Breast epithelium (tissue), 3 donors: Measurements from ENCODE around the gene BRAT1.

ENCODE experiments used
- CTCF ChIP-seq, 3 donors: fragments of 450-650 bp; IDR thresholded peaks; one replicate each; pipeline ENCODE4 v1.5.1; 2016 to 2017; ENCODE audit warnings: antibody characterized with exemption in 3 of 3, mild to moderate bottlenecking in 3 of 3, moderate library complexity in 3 of 3
- POLR2A ChIP-seq: fragments of 450-650 bp; IDR thresholded peaks from one replicate; pipeline ENCODE4 v1.6.1; 2016; ENCODE audit warnings: antibody characterized with exemption, mild to moderate bottlenecking, moderate library complexity
- POLR2AphosphoS5 ChIP-seq, 3 donors: sonication (generic); formaldehyde crosslinking; IDR thresholded peaks; one replicate each; pipeline ENCODE4 v1.6.1; 2017; ENCODE audit warnings: antibody characterized with exemption in 3 of 3

- no peak for TF ChIP-seq POLR2A
- TF ChIP-seq CTCF (IDR thresholded peaks at IDR 0.05): no peak
- no peak for TF ChIP-seq POLR2AphosphoS5 (IDR thresholded peaks at IDR 0.05)
Measured at GRCh38 chr7:2545746-2546425, 9.4 kb downstream of the BRAT1 start.
